K562 (cell line): ENCODE data around the gene PDK1. TPM values are rescaled to one million over a fixed set of nuclear protein-coding genes. Genes with fewer than 3 reads are reported as not detected.

Experiments
- ATAC-seq: fragments of 200-7000 bp; cut with Tn5 transposase; 3 replicates; pipeline ENCODE4 v1.9.1; 2020; ENCODE audit warnings: moderate library complexity
- BruUV-seq: library from RNA; stranded (reverse); fragments of 400-500 nt; replicated peaks from 2 replicates; lab custom pipeline; 2021; lab: Mats Ljungman, UMichigan
- CTCF ChIA-PET: fragments of 300-600 bp; formaldehyde crosslinking; extraction: SDS; loops from one replicate; lab custom pipeline; 2021; ENCODE audit warnings: low intra/inter-chr PET ratio; lab: Yijun Ruan, JAX
- POLR2A ChIA-PET: fragments of 300-600, 350-650 bp; sonication (Branson Sonifier 250); formaldehyde crosslinking; extraction: SDS; loops from one replicate; lab custom pipeline; 2021; ENCODE audit warnings: antibody characterized with exemption, inconsistent platforms; lab: Yijun Ruan, JAX
- DNase-seq, 4 experiments: peaks; one replicate each; pipeline versions ENCODE4 v3.0.0 to v3.0.0-alpha.2; 2011 to 2018; ENCODE audit warnings: low spot score in 3 of 4, mixed read lengths in 3 of 4; ENCODE audit errors: extremely low read depth in 1 of 4
- FAIRE-seq: peaks from 2 replicates; lab custom pipeline; 2011; peaks lifted over from hg19 to GRCh38; lab: Jason Lieb, UNC
- H2AFZ ChIP-seq: 2 replicates; pipeline ENCODE4 v1.6.0; 2011; ENCODE audit warnings: low read depth, low read length, control low read depth, inconsistent platforms
- H3K27ac ChIP-seq: fragments of 200-600 bp; 3 replicates; pipeline ENCODE4 v1.8.0; 2011; ENCODE audit warnings: low read depth, mild to moderate bottlenecking, control low read depth, inconsistent platforms, low read length, moderate library complexity, mixed read lengths; ENCODE audit errors: extremely low read depth
- H3K27me3 ChIP-seq, 2 experiments: fragments of 300-600 bp in 1 of 2; 2 replicates in 1 of 2; 3 replicates in 1 of 2; pipeline versions ENCODE4 v1.6.0 to v1.8.0; 2011; ENCODE audit warnings: inconsistent platforms in 2 of 2, low read length in 2 of 2, mild to moderate bottlenecking in 1 of 2, mixed read lengths in 1 of 2, moderate library complexity in 1 of 2; ENCODE audit not compliant: control insufficient read depth in 2 of 2, insufficient read depth in 2 of 2
- H3K36me3 ChIP-seq: fragments of 300-600 bp; 3 replicates; pipeline ENCODE4 v1.8.0; 2011; ENCODE audit warnings: mild to moderate bottlenecking, low read length, inconsistent platforms; ENCODE audit not compliant: control insufficient read depth, insufficient read depth
- H3K4me1 ChIP-seq, 2 experiments: fragments of 200-600 bp in 1 of 2; replicated peaks in 1 of 2; 2 replicates in 1 of 2; 3 replicates in 1 of 2; pipeline versions ENCODE4 v1.5.1 to v1.8.0; 2011; ENCODE audit warnings: inconsistent platforms in 2 of 2, low read length in 2 of 2, mild to moderate bottlenecking in 1 of 2, mixed read lengths in 1 of 2, moderate library complexity in 1 of 2; ENCODE audit not compliant: control insufficient read depth in 2 of 2, insufficient read depth in 2 of 2
- H3K4me2 ChIP-seq: 2 replicates; pipeline ENCODE4 v1.6.1; 2011; ENCODE audit warnings: low read length, control low read depth, inconsistent platforms, mixed read lengths; ENCODE audit not compliant: insufficient read depth
- H3K4me3 ChIP-seq: fragments of 200-600 bp; sonication (generic), shearing (Covaris generic); 2 replicates; pipeline ENCODE4 v1.5.1; 2016; ENCODE audit warnings: control low read depth, inconsistent platforms
- H3K79me2 ChIP-seq: fragments of 200-600 bp; 3 replicates; pipeline ENCODE4 v1.8.0; 2011; ENCODE audit warnings: low read length, inconsistent platforms; ENCODE audit not compliant: control insufficient read depth, insufficient read depth
- H3K9ac ChIP-seq, 2 experiments: 2 replicates each; pipeline versions ENCODE4 v1.6.0 to v1.6.1; 2011; ENCODE audit warnings: low read depth in 2 of 2, low read length in 2 of 2, control low read depth in 1 of 2, inconsistent platforms in 1 of 2, mild to moderate bottlenecking in 1 of 2, mixed read lengths in 1 of 2; ENCODE audit not compliant: insufficient read depth in 1 of 2
- H3K9me1 ChIP-seq: one replicate; pipeline ENCODE4 v1.6.0; 2011; ENCODE audit warnings: inconsistent platforms, mild to moderate bottlenecking, low read length, moderate library complexity; ENCODE audit not compliant: control insufficient read depth, insufficient read depth
- H3K9me3 ChIP-seq: replicated peaks from 2 replicates; pipeline ENCODE4 v1.5.1; 2011; ENCODE audit warnings: low read depth, low read length, inconsistent platforms; ENCODE audit not compliant: control insufficient read depth, insufficient read depth
- H4K20me1 ChIP-seq: replicated peaks from 2 replicates; pipeline ENCODE4 v1.6.1; 2011; ENCODE audit warnings: low read length, inconsistent platforms, mixed read lengths; ENCODE audit not compliant: control insufficient read depth, insufficient read depth
- EGR1 ChIP-seq: fragments of 450-650 bp; conservative IDR thresholded peaks from 2 replicates; pipeline ENCODE4 v1.6.1; 2017; ENCODE audit warnings: mild to moderate bottlenecking
- MEIS2 ChIP-seq: fragments of 450-650 bp; IDR thresholded peaks from 2 replicates; pipeline ENCODE4 v1.6.1; 2014; ENCODE audit warnings: mild to moderate bottlenecking; ENCODE audit not compliant: partially characterized antibody
- NBN ChIP-seq: fragments of 450-650 bp; IDR thresholded peaks from 2 replicates; pipeline ENCODE4 v1.6.1; 2016; ENCODE audit warnings: low read depth, mild to moderate bottlenecking
- PPARD ChIP-seq: fragments of 250-450 bp; sonication (Bioruptor Pico); IDR thresholded peaks from 2 replicates; pipeline ENCODE4 v1.8.0; 2022; ENCODE audit warnings: inconsistent platforms, mild to moderate bottlenecking, moderate library complexity
- whole genome bisulfite sequencing: fragments of 100-300 bp; shearing (Covaris generic); methylation state at CpG from one replicate; pipeline ENCODE4 v1.1.6; 2016; ENCODE audit warnings: low coverage, mixed read lengths; ENCODE audit not compliant: insufficient coverage; ENCODE audit errors: missing lambda C conversion rate; 5-methylcytosine and 5-hydroxymethylcytosine counted together
- in situ Hi-C: fragments of 300-500 bp; cut with MboI; formaldehyde crosslinking; loops from 4 replicates; pipeline ENCODE4 v1.15.0; 2018; ENCODE audit warnings: inconsistent platforms, mixed read lengths
- intact Hi-C: fragments of 100-400 bp; cut with micrococcal nuclease; formaldehyde crosslinking; loops from 2 replicates; pipeline ENCODE4 v1.14.2; 2022
- polyA plus RNA-seq, 8 experiments: library from polyadenylated mRNA; depleted of rRNA in 4 of 8; stranded (reverse) in 5 of 8; unstranded in 3 of 8; fragments of >200 nt; fragmentation: Nextera tagmentation in 2 of 8; fragmentation: Illumina TruSeq in 1 of 8; extraction: Ambion mirVana in 2 of 8; extraction: Trizol in 1 of 8; gene quantifications; 2 replicates each; pipeline versions ENCODE4 v1.2.1 to v1.2.3, GENCODE V29; 2011 to 2014; ENCODE audit warnings: inconsistent platforms in 1 of 8, missing spikeins in 1 of 8
- total RNA-seq, 7 experiments: library from RNA; depleted of rRNA in 6 of 7; stranded (reverse); fragments of >200 nt in 6 of 7; fragmentation: Illumina TruSeq in 2 of 7; extraction: Trizol in 2 of 7; gene quantifications; 2 replicates each; pipeline versions ENCODE4 v1.2.1 to v1.2.3, GENCODE V29; 2011 to 2021; ENCODE audit warnings: low replicate concordance in 1 of 7

PDK1 gene
- total and polyA plus RNA-seq, 9 of the 15 experiments (the other 6 are each of a cell fraction or from before 2014, with no cell fraction given): 3.5 to 176 (median 13.9) TPM

GRCh38 chr2:172642301-172643020 lies 86.6 kb downstream of the PDK1 start:
- Histone ChIP-seq H2AFZ (no peak overlapping the region), H3K4me2 (no peak overlapping the region), H3K27ac (no peak overlapping the region), H3K9me3 (no peaks in the 10 kb centered on the region), H3K79me2 (no peaks in the 10 kb centered on the region), H3K4me3 (no peak overlapping the region), H3K4me1 (no peaks in the 10 kb centered on the region; a peak in 1 of 5 replicates), H3K36me3 (no peaks in the 10 kb centered on the region), H3K9ac (no peak overlapping the region), H4K20me1 (no peaks in the 10 kb centered on the region), H3K9me1 (no peaks in the 10 kb centered on the region), H3K27me3 (peaks cover 12 to 29% of the 10 kb centered on the region in 2 experiments)
- TF ChIP-seq NBN (no peak), EGR1 (peak; percentile 59)
- WGBS: 5% methylated on average over 6 of the region's 6 CpGs
- ATAC-seq (no peak), FAIRE-seq (no peak), DNase-seq (no peak)
- ChIA-PET POLR2A (no interaction called here), CTCF (no interaction called here)
- intact Hi-C loops (no loop called here), in situ Hi-C loops (no loop called here)
- no TSS peak for BruUV-seq

GRCh38 chr2:172643142-172643541 lies 87.3 kb downstream of the PDK1 start:
- Histone ChIP-seq H2AFZ (no peak overlapping the region), H3K27me3 (peaks cover 12 to 29% of the 10 kb centered on the region in 2 experiments), H3K79me2 (no peaks in the 10 kb centered on the region), H3K4me2 (no peak overlapping the region), H4K20me1 (no peaks in the 10 kb centered on the region), H3K9me3 (no peaks in the 10 kb centered on the region), H3K9me1 (no peaks in the 10 kb centered on the region), H3K27ac (no peak overlapping the region), H3K9ac (no peak overlapping the region), H3K4me1 (no peaks in the 10 kb centered on the region; a peak in 1 of 5 replicates), H3K4me3 (no peak overlapping the region), H3K36me3 (no peaks in the 10 kb centered on the region)
- DNase-seq (peak in 2 of 4 experiments; percentile 17 to 38), FAIRE-seq (peak; percentile 19), ATAC-seq (peak; percentile 58)
- CTCF ChIA-PET: no interaction called here
- WGBS: 2% methylated on average over 6 of the region's 6 CpGs
- intact Hi-C loops: no loop called here
- in situ Hi-C loops: no loop called here
- POLR2A ChIA-PET: no interaction called here
- BruUV-seq: no TSS peak
- TF ChIP-seq EGR1 (peak; percentile 77), MEIS2 (peak; percentile 20), PPARD (CRISPR knock-in tag) (no peak)
